Mucosa of descending colon (tissue), 3 donors: ENCODE data around the gene LRRC4. TPM values are rescaled to one million over a fixed set of nuclear protein-coding genes. Genes with fewer than 3 reads are reported as not detected.

Experiments used
- ATAC-seq: fragments of 200-7000 bp; cut with Tn5 transposase; one replicate; pipeline ENCODE4 v1.9.1; 2020; ENCODE audit warnings: mild to moderate bottlenecking, moderate library complexity
- DNase-seq, 3 donors: peaks; one replicate each; pipeline ENCODE4 v3.0.0-alpha.2; 2020
- H3K36me3 ChIP-seq: fragments of 200-600 bp; one replicate; pipeline ENCODE4 v1.8.0; 2021; ENCODE audit warnings: low read depth, mild to moderate bottlenecking
- H3K4me1 ChIP-seq: fragments of 200-600 bp; one replicate; pipeline ENCODE4 v1.8.0; 2021; ENCODE audit warnings: low read depth, mild to moderate bottlenecking
- H3K4me3 ChIP-seq: fragments of 200-600 bp; one replicate; pipeline ENCODE4 v1.8.0; 2021; ENCODE audit warnings: mild to moderate bottlenecking
- H3K9me3 ChIP-seq: fragments of 200-600 bp; one replicate; pipeline ENCODE4 v1.8.0; 2021; ENCODE audit warnings: mild to moderate bottlenecking
- intact Hi-C, 2 donors: fragments of 100-400 bp; cut with DNase I in 1 of 2; cut with micrococcal nuclease in 1 of 2; formaldehyde crosslinking; loops; one replicate each; pipeline versions ENCODE4 v1.11.0 to v1.11.1; 2022; cut with DNase I, micrococcal nuclease
- total RNA-seq, 3 donors: library from RNA; stranded (reverse); fragmentation: NEBNext Ultra II Directional in 2 of 3; extraction: Animal tissue kit (Norgen Biotek cat#: 25700) in 2 of 3; gene quantifications; one replicate each; pipeline versions ENCODE4 v1.2.1 to v1.2.4, GENCODE V29; 2021 to 2023
- TF ChIP-seq, protein P1 (sequence below): fragments of 200-600 bp; IDR thresholded peaks from one replicate; pipeline ENCODE4 v1.8.0; 2022; ENCODE audit warnings: antibody characterized with exemption, mild to moderate bottlenecking
- donor health status: DM: no; HTN: no; CAD: no; lungs with moderate emphysema.
- donor health status: DM: no; HTN: no; CAD: no.
- donor health status: DM: no; HTN: yes; CAD: no.

Gene LRRC4
- total RNA-seq, 3 donors from 2014 or later: 0.26 to 7.6 (median 1.1) TPM

DNA sequence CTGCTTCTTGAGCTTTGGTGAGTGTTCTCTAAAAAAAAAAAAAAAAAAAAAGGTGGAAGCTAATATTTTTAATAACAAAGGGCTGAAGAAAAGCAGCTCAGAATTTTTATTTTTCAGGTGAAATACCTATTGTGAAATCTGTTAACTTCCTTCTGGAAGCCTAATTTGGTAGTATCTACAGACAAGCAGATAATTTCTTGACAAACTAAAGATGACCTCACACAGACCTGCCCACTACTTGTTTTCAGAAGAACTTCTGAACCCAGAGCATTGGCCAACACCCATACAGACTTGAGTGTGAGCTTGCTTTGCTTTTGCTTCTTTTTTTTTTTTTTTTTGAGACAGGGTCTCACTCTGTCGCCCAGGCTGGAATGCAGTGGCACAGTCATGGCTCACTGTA lies 31.2 kb downstream of the LRRC4 start:
- no peak for DNase-seq
- peak; percentile 36 for ATAC-seq
- TF ChIP-seq, protein P1, sequence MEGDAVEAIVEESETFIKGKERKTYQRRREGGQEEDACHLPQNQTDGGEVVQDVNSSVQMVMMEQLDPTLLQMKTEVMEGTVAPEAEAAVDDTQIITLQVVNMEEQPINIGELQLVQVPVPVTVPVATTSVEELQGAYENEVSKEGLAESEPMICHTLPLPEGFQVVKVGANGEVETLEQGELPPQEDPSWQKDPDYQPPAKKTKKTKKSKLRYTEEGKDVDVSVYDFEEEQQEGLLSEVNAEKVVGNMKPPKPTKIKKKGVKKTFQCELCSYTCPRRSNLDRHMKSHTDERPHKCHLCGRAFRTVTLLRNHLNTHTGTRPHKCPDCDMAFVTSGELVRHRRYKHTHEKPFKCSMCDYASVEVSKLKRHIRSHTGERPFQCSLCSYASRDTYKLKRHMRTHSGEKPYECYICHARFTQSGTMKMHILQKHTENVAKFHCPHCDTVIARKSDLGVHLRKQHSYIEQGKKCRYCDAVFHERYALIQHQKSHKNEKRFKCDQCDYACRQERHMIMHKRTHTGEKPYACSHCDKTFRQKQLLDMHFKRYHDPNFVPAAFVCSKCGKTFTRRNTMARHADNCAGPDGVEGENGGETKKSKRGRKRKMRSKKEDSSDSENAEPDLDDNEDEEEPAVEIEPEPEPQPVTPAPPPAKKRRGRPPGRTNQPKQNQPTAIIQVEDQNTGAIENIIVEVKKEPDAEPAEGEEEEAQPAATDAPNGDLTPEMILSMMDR: no peak
- intact Hi-C loops: no loop called here
- Histone ChIP-seq H3K4me3 (no peak overlapping the region), H3K9me3 (no peaks in the 10 kb centered on the region), H3K4me1 (no peaks in the 10 kb centered on the region), H3K36me3 (no peaks in the 10 kb centered on the region)

DNA sequence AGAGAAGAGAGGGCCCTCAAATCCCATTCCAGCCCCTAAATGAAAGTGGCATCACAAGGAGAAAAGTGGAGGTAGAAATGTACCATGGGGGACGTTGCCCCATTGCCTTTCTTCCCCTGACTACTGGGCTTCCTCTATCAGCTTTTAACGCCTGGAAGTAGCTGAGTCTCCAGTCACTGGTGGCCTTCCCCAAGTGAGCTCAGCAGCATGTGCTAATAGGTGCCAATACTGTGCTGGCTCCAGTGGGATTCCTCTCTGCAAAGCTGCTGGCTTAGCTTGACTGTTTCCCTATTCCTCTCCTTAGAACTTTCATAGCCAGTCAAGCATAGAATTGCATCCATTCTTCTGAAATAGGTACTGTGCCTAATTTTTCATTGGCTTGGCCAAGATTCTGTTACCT lies 32.6 kb downstream of the LRRC4 start:
- H3K4me3 ChIP-seq: no peak overlapping the region
- TF ChIP-seq, protein P1: no peak
- intact Hi-C loops: no loop called here
- ATAC-seq (no peak), DNase-seq (no peak)
- no peaks in the 10 kb centered on the region for H3K36me3 ChIP-seq
- no peaks in the 10 kb centered on the region for H3K9me3 ChIP-seq
- H3K4me1 ChIP-seq: no peaks in the 10 kb centered on the region

DNA sequence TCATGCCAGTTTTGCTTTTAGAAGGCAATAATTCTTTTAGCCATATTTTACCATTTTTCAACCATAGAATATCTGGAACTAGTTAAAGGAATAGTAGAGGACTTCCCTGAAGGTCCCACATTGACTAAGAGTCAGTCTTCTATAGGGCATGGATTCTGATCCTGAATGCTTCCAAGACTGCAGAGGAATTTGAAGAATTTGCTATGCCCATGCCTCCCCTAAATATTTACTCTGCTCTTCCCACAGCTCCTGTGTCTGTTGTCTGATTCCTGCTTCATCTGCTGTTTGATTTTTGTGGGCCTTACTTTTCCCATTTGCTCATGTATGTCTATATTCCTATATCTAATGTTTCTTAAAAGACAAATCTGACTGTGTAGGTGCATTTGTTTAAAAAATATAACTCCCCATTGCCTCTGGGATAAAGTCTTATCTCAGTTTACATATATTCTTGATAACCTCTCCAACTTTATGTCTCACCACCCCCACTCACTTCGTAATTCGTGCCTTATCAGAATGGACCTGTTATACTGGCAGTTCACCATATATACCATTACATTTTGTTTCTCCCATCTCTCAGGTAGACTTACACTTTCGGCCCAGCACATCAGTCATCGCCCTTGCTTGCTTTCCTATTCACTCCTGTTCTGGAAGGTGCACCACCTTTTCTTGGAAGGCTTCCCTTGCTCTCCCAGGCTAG lies 33.9 kb downstream of the LRRC4 start:
- Histone ChIP-seq H3K36me3 (no peaks in the 10 kb centered on the region), H3K4me3 (no peak overlapping the region), H3K4me1 (no peaks in the 10 kb centered on the region), H3K9me3 (no peaks in the 10 kb centered on the region)
- intact Hi-C loops: no loop called here
- no peak for DNase-seq
- TF ChIP-seq, protein P1: no peak
- no peak for ATAC-seq

DNA sequence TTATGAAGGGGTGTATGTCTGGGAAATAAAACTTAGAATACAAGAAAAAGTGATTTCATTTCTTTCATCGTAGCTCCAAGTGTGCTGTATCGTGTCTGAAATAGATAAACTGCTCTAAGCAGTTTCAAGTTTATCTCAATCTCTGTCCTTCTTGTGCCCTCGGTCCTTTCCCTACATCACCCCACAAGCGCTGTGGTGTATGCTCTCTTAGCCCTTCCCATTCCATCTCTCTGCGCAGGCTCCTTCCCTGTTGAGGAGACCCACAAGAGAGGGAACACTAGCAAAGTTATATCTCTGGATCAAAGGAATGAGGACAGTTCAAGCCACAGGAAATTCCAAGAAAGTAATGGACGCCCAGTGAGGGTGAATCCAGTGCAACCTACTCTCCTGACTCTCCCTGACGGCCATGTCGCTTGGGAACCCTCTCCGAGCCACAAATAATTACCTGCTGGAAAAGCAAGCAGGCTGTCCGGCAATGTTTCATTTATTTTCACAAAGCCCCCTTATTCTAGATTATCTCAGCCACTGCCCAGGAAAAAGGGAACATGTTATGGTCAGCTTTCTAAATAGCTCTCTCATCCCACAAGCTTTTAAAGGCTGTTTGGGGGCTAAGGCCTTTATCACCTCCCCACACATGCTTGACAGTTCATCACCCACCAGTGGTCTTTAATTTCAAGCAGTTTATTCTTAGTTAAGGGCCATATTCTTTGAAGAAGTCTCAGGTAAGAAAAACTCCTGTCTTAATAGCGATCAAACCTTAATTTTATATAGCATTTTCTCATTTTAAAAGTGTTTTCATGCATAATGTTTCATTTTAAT lies 34.8 kb downstream of the LRRC4 start:
- Histone ChIP-seq H3K4me1 (no peaks in the 10 kb centered on the region), H3K9me3 (no peaks in the 10 kb centered on the region), H3K36me3 (no peaks in the 10 kb centered on the region), H3K4me3 (no peak overlapping the region)
- ATAC-seq (no peak), DNase-seq (no peak)
- intact Hi-C loops: no loop called here
- TF ChIP-seq, protein P1: no peak

DNA sequence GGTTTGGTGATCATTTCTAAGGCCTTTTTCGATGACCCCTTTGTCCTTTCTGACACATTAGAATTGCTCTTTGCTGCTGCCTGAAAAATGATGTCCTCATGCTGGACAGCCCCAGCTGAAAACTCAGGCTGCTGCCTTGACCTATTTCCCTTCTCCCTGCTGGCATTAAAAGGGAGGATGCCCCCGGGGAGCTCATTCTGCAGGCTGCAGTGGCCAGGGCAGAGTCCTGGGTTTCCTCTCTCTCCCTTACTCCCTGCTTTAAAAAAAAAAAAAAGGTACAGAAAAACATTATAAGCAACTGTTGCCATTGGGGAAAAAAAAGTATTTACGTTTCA lies 35.4 kb downstream of the LRRC4 start:
- no peak for ATAC-seq
- TF ChIP-seq, protein P1: no peak

More for the DNA sequence above, 35.4 kb downstream of the LRRC4 start:
- Histone ChIP-seq H3K4me1 (no peaks in the 10 kb centered on the region), H3K36me3 (no peaks in the 10 kb centered on the region), H3K4me3 (no peak overlapping the region), H3K9me3 (no peaks in the 10 kb centered on the region)
- intact Hi-C loops: no loop called here
- no peak for DNase-seq
